Measurements from ENCODE around the gene ADCY1. TPM values are rescaled to one million over a fixed set of nuclear protein-coding genes. Genes with fewer than 3 reads are reported as not detected.

ADCY1 gene
- total RNA-seq, 4 donors from 2014 or later = 2.5 to 9.0 (median 5.6) TPM

GRCh38 chr7:45595809-45596664, 21.9 kb downstream of the ADCY1 start:
- no peaks in the 10 kb centered on the region for H3K36me3 ChIP-seq
- H3K27ac ChIP-seq = no peak overlapping the region
- no peak overlapping the region for H3K4me3 ChIP-seq
- peaks cover 0 to 5% (median 0%) of the 10 kb centered on the region in 4 donors for H3K4me1 ChIP-seq
- 90 to 95% methylated on average over 9 of the region's 9 CpGs for WGBS, 2 donors
- no peaks in the 10 kb centered on the region for H3K27me3 ChIP-seq
- H3K9me3 ChIP-seq = no peaks in the 10 kb centered on the region
- DNase-seq (ENCODE audit: low spot score in 2 of 2) = no peak
- TF ChIP-seq, protein P1, sequence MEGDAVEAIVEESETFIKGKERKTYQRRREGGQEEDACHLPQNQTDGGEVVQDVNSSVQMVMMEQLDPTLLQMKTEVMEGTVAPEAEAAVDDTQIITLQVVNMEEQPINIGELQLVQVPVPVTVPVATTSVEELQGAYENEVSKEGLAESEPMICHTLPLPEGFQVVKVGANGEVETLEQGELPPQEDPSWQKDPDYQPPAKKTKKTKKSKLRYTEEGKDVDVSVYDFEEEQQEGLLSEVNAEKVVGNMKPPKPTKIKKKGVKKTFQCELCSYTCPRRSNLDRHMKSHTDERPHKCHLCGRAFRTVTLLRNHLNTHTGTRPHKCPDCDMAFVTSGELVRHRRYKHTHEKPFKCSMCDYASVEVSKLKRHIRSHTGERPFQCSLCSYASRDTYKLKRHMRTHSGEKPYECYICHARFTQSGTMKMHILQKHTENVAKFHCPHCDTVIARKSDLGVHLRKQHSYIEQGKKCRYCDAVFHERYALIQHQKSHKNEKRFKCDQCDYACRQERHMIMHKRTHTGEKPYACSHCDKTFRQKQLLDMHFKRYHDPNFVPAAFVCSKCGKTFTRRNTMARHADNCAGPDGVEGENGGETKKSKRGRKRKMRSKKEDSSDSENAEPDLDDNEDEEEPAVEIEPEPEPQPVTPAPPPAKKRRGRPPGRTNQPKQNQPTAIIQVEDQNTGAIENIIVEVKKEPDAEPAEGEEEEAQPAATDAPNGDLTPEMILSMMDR (IDR thresholded peaks at IDR 0.05) = no peak
- no peak for TF ChIP-seq POLR2A (IDR thresholded peaks at IDR 0.05)
- no peak for TF ChIP-seq EP300 (IDR thresholded peaks at IDR 0.05)

GRCh38 chr7:45596665-45597095, 22.5 kb downstream of the ADCY1 start:
- TF ChIP-seq, protein P1 (IDR thresholded peaks at IDR 0.05) = no peak
- TF ChIP-seq POLR2A (IDR thresholded peaks at IDR 0.05) = no peak
- TF ChIP-seq EP300 (IDR thresholded peaks at IDR 0.05) = no peak
- Histone ChIP-seq H3K9me3 (no peaks in the 10 kb centered on the region), H3K27ac (no peak overlapping the region), H3K4me1 (peaks cover 0 to 5% (median 0%) of the 10 kb centered on the region in 4 donors), H3K4me3 (no peak overlapping the region), H3K27me3 (no peaks in the 10 kb centered on the region), H3K36me3 (no peaks in the 10 kb centered on the region)
- DNase-seq (ENCODE audit: low spot score in 2 of 2) = no peak
- 76 to 94% methylated on average over 7 of the region's 7 CpGs for WGBS, 2 donors

DNA sequence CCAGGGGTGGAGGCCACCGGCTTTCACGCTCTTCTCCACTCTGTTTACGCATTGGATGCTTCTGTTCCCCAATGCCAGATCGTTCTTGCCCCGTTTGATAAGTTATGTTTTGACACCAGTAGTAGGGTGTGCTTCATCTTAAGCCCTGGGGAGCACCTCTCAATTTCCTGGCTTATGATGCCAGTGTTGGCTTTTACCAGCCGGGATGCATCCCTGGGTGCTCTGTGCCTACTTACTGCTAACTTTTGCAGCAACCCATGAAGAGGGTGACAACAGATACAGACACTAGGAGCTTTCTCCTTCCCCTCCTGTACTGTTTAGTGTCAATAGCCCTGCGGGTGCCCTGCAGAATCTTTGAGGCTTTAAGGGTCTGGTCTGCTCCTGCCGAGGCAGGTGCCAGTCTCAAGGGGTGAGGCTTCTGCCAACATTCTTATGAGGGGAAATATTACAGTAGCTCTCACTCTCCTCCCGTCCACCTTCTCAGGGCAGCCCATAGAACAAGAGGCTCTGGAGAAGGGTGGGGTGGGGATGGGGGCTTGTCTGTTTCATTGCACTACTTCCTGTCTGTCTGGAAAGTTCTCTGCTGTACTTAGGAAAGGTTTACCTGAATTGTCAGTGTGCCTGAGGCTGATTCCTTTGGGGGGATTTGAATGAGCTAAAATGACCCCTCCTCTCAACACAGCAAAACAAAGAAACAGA, 23.3 kb downstream of the ADCY1 start:
- Histone ChIP-seq H3K27me3 (no peaks in the 10 kb centered on the region), H3K27ac (no peak overlapping the region), H3K36me3 (no peaks in the 10 kb centered on the region), H3K4me3 (no peak overlapping the region), H3K4me1 (peaks cover 0 to 5% (median 0%) of the 10 kb centered on the region in 4 donors), H3K9me3 (no peaks in the 10 kb centered on the region)
- DNase-seq (ENCODE audit: low spot score in 2 of 2) = no peak
- WGBS, 2 donors = 84 to 90% methylated on average over 9 of the region's 9 CpGs
- no peak for TF ChIP-seq POLR2A (IDR thresholded peaks at IDR 0.05)
- TF ChIP-seq EP300 (IDR thresholded peaks at IDR 0.05) = no peak
- TF ChIP-seq, protein P1 (IDR thresholded peaks at IDR 0.05) = no peak

GRCh38 chr7:45598886-45599520, 24.8 kb downstream of the ADCY1 start:
- H3K9me3 ChIP-seq = no peaks in the 10 kb centered on the region
- H3K36me3 ChIP-seq = no peaks in the 10 kb centered on the region
- H3K4me3 ChIP-seq = no peak overlapping the region
- no peak overlapping the region for H3K27ac ChIP-seq
- no peak for TF ChIP-seq POLR2A (IDR thresholded peaks at IDR 0.05)
- TF ChIP-seq EP300 (IDR thresholded peaks at IDR 0.05) = no peak
- TF ChIP-seq, protein P1 (IDR thresholded peaks at IDR 0.05) = no peak
- DNase-seq (ENCODE audit: low spot score in 2 of 2) = no peak
- H3K27me3 ChIP-seq = no peaks in the 10 kb centered on the region
- 80 to 81% methylated on average over 14 of the region's 14 CpGs for WGBS, 2 donors
- peaks cover 0 to 5% (median 0%) of the 10 kb centered on the region in 4 donors for H3K4me1 ChIP-seq
